NCI-H128 (cell line): ENCODE data around the gene TUBE1.
"Not testable (repeated sequence)": the region's sequence is repeated elsewhere in the genome, so short reads cannot be mapped to it uniquely, and the experiment has no call there.

Experiments
- DNase-seq: peaks from one replicate; lab custom pipeline; 2025; ENCODE audit not compliant: unreplicated experiment; lab: John Stamatoyannopoulos, UW

Gene TUBE1

GRCh38 chr6:112065426-112065986 lies 21.8 kb downstream of the TUBE1 start:
- DNase-seq, result no peak

GRCh38 chr6:112062966-112063365 lies 24.3 kb downstream of the TUBE1 start:
- DNase-seq, result no peak

GRCh38 chr6:112061605-112062004 lies 25.7 kb downstream of the TUBE1 start:
- DNase-seq, result no peak

GRCh38 chr6:112058243-112059032 lies 28.8 kb downstream of the TUBE1 start:
- no peak for DNase-seq

- no peak for DNase-seq
These were observed 32.6 kb downstream of the TUBE1 start for GRCh38 chr6:112054555-112055190.

- DNase-seq, result no peak
These were observed 33.3 kb downstream of the TUBE1 start, which contains the start of gene CCN6 for GRCh38 chr6:112054001-112054400. Gene CCN6, plus strand, starts transcription at chr6:112054104. Its CDS starts 254 bp downstream, at chr6:112054358.

GRCh38 chr6:112051251-112051740 lies 36.0 kb downstream of the TUBE1 start:
- not testable (repeated sequence) for DNase-seq

GRCh38 chr6:112050429-112050828 lies 36.9 kb downstream of the TUBE1 start:
- DNase-seq, result no peak

GRCh38 chr6:112049996-112050395 lies 37.3 kb downstream of the TUBE1 start:
- DNase-seq, result no peak

- no peak for DNase-seq
These were observed 38.1 kb downstream of the TUBE1 start for GRCh38 chr6:112049026-112049799.

- not testable (repeated sequence) for DNase-seq
These were observed 39.8 kb downstream of the TUBE1 start for GRCh38 chr6:112047523-112047922.

- no peak for DNase-seq
These were observed 42.4 kb downstream of the TUBE1 start for GRCh38 chr6:112044856-112045255.

- no peak for DNase-seq
These were observed 43.1 kb downstream of the TUBE1 start for GRCh38 chr6:112044196-112044595.

GRCh38 chr6:112043032-112044007 lies 44.0 kb downstream of the TUBE1 start:
- peak; percentile 88 for DNase-seq

- DNase-seq, result no peak
These were observed 45.7 kb downstream of the TUBE1 start for GRCh38 chr6:112041535-112041934.

- DNase-seq, result no peak
These were observed 46.3 kb downstream of the TUBE1 start for GRCh38 chr6:112040956-112041355.

GRCh38 chr6:112039431-112039770 lies 47.9 kb downstream of the TUBE1 start:
- no peak for DNase-seq

GRCh38 chr6:112038756-112039430 lies 48.4 kb downstream of the TUBE1 start:
- DNase-seq, result no peak

GRCh38 chr6:112038268-112038667 lies 49.0 kb downstream of the TUBE1 start:
- no peak for DNase-seq
